GM04504 (cell line): ENCODE results near the gene TSPAN18.

Experiments
- DNase-seq: peaks from one replicate; pipeline ENCODE4 v3.0.0-alpha.2; 2012; ENCODE audit warnings: low read depth

TSPAN18 gene

GRCh38 chr11:44957776-44958564 lies 231.2 kb downstream of the TSPAN18 start:
- no peak for DNase-seq

DNA sequence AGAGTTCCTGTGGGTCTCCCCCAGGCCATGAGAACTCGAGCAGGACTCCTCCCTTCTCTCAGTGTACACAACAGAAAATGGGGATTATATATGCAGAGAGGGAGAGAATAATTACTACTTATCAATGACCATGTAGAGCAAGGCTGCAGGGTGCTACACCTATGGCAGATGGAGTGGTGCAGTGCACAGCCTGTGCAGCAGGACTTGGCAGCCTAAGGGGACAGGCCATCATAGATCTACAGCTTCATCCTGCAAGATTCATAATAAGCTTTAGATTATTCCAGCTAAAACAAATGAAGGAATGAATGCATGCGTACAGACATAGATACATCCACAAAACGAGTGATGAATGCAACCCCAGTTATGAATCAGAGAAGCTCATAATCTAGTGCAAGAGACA lies 232.3 kb downstream of the TSPAN18 start:
- DNase-seq: no peak

DNA sequence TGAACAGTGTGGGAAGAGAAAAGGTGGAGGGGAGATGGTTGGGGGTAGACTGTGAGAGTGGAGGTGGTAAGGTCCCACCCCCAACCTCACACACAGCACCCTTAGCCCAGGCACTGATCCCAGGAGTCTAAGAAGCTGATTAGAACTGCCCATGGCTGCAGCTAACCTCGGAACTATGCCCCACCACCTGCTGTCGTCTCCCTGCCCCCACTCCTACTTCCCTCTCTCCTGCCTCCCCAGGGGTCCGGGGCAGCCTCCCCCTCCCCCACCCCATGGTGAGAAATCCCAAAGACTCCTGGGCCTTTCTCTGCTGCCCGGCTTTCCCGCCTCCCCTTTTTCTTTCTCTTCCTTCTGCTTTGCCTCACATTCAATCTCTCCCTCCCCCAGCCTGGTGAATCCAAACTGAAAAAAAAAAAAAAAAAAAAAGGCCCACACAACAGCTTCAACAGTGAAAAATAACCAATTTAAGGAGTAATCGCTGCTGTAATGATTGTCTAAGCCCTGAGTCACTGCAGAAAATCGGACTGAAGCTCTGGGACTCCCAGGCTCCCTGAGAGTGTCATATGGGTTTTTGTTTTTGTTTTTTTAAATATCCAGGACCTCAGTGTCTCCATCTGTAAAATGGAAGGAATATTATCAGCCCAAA lies 233.6 kb downstream of the TSPAN18 start:
- no peak for DNase-seq

- DNase-seq: no peak
These were observed 235.7 kb downstream of the TSPAN18 start for GRCh38 chr11:44962464-44962863.

DNA sequence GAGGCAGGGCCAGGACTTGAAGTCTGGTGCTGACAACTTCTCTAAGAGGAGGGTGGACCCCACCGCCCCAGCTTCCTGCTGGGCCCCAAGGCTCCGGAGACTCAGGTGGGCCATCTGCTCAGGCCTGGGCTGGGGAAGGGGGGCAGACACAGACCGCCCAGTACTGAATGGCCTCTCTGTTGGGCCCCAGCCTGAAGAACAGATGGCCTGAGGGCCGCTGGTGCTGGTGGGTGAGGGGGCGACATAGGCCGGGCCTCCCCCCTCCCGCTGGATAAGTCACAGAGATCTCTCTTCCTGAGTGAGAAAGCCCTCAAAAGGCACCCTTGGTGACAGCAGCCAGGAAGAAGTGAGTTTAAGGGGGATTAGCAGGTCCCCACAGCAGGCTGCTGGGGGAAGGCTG lies 236.4 kb downstream of the TSPAN18 start:
- no peak for DNase-seq

DNA sequence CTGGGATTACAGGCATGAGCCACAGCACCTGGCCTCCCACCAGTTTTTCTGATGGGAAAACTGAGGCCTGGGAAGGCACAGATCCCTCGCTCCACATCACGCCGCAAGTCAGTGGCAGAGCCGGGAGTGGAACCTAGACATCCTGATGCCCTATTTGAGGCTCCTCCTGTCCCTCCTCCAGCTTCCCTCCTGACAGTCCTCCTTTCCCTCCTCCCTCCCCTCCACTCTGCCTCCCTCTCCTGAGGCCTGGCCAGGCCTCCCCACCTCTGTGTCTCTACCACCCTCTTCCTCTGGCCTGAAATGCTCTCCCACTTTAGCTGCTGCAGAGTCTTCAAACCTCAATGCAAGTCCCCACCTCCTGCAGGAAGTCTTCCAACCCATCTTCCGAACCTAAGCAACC lies 237.2 kb downstream of the TSPAN18 start:
- DNase-seq: no peak

DNA sequence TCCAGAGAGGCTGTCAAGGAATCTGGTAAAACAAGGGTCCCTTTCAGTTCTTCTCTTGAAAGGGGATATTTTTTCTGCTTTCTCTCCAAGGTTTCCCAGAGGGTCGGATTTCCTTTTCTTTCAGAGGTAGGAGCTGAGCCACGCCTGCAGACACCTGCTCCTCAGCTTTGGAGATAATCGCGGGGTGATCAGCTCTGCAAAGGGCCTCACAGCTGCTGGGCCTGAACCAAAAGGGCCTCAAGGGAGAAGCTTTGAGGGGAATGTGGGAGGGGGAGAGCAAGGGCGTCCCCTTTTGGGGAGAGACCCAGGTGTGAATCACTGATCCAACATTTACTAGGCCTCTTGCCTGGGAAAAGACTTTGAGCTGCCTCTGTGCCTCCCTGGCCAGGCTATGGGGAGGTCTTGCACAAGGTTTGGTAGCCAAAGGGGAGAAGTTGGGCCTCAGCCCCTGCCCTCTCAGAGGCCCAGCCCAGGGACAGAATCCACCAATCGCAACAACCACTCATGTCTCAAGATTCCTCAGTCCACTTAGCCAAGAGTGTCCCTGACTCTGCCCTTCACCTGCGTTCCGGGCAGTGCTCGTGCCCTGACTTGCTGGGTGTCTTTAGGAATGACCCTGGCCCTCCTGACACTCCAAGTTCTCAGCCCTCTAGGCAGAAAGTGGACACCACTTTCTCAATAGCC lies 237.9 kb downstream of the TSPAN18 start:
- no peak for DNase-seq

- no peak for DNase-seq
These were observed 239.9 kb downstream of the TSPAN18 start for GRCh38 chr11:44966694-44967093.

DNA sequence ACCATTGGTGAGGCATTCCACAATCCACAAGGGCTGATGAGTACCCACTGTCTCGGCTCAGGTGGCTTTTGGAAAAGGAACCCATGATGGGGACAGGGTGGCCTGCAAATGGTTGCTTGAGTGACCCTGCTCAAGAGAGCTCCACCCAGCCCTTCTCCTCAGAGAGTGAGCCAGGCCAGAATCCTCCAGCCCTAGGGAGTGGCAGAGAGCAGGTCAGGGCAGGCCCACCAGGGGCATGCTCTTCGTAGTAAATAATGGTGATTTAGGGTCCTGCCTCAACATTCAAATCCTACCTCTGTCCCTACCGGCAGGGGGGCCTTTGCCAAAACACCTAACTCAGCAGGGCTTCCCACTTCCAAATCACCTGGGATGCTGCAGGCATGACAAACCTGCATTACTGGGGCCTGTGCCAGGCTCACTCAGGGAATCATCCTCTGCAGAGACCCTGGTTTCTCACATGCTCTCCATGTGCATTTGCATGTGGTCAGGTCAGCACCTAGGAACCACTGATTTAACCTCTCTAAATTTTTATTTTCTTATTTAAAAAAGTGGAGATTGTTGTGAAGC lies 241.3 kb downstream of the TSPAN18 start:
- DNase-seq: no peak

DNA sequence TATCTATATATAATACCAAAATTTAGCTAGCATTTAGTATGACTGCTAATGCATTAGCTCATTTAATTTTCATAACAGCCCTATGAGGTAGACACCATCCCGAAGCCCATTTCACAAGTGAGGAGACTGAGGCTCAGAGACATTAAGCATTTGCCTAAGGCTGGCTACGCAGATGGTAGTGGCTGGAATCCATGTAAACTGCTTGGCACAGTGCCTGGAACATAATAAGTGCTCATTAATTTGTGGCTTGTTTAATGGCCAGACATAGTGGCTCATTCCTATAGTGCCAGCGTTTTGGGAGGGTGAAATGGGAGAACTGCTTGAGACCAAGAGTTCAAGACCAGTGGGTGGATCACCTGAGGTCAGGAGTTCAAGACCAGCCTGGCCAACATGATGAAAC lies 241.7 kb downstream of the TSPAN18 start:
- no peak for DNase-seq

GRCh38 chr11:44969651-44970252 lies 243.0 kb downstream of the TSPAN18 start:
- no peak for DNase-seq

DNA sequence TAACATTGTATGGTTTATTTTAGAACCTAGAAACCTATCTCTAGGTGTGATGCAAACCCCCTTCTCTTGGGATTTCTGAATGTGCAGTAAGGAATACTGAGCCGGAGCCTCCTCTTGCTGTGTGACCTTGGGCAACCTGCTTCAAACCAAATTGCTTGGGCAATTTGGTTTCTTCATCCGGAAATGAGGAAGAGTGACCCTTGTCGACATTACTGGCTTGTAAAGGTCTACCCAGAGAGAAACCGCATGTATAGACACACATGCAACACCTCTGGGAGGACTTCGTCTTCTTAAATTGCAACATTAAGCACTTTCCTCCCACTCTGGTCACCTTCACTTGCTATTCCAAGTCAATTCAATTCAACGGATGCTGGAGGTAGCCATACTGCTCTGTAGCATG lies 243.5 kb downstream of the TSPAN18 start:
- no peak for DNase-seq

DNA sequence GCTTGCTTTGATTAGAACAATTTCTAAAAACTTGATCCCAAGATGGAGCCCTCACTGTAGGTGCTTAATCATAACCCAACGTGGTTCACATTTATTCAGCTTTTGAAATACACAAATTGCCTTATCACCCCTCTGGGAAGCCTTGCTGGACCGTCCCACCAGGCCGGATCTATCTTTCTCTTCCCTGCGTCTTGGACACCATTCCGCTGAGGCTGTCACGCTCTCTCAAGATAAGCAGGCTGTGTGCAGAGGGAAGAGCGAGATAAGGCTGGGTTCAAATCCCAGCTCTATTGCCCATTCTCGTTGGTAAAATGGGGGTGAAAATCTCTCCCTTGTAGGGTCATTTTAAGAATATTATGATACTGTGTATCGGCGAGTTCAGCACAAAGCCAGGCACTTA lies 244.4 kb downstream of the TSPAN18 start:
- no peak for DNase-seq

DNA sequence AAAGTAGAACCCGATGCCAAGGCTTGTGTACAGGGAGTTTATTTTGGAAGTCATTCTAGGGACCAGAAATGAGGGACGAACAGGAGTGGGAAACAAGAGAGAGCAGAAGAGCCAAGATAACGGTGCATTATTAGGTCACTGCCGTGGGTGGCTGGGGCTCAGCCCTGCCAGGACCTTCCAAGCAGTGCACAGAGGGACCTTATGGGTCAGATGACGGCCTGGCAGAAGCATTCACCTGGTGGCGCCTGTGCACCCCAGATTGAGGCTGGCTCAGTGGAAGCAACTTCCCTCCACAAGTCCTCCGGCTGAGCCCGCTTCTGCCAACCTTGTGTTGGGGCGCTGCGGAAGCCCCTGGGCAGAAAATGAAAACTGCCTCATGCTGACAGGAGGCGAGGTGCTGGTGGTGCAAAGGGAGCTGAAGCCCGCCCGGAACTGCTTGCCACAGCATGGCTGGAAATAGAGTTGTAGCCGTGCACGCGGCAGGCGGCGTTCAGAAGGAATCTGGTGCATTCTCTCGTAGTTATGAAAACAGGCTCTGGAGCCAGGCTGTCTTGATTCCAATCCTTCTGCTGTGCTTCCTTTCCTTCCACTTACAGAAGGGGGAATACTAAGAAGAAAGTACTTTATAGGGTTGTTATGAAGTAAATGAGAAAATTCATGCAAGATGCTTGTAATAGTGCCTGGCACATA lies 246.1 kb downstream of the TSPAN18 start:
- no peak for DNase-seq

DNA sequence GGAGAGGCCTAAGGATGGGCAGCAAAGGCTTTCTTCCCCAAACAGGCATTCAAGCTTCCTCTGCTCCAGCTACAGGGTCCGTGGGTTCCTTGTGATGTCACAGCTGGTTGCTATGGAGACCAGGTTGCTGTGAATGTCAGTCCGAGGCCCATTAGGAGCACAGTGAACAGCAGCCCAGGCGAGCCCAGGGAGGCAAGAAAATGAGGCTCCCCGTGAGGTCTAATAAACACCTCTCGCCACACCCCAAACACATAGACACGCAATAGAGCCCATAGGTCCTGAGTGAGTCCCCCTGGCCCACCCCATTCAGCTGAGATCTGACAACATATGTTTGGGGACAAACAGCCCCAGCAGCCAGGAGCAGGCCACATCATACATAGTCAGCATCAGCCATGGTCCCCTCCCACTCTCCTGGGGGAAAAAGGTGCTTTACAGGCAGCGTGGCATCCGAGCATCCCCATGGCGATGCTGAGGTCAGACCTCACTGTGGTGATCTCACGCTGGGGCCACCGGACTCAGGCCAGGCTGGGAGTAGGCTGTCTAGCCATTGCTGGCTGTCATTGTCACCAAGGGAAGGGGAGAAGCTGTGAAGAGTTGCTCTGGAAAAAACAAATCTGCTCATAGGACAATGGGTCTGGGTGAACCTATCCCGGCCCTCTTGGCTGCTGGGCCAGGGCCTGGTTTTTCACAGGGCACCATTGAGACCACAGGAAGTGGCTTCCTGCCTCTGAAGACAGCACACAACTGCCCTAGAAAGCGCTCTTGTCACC lies 247.1 kb downstream of the TSPAN18 start:
- no peak for DNase-seq

DNA sequence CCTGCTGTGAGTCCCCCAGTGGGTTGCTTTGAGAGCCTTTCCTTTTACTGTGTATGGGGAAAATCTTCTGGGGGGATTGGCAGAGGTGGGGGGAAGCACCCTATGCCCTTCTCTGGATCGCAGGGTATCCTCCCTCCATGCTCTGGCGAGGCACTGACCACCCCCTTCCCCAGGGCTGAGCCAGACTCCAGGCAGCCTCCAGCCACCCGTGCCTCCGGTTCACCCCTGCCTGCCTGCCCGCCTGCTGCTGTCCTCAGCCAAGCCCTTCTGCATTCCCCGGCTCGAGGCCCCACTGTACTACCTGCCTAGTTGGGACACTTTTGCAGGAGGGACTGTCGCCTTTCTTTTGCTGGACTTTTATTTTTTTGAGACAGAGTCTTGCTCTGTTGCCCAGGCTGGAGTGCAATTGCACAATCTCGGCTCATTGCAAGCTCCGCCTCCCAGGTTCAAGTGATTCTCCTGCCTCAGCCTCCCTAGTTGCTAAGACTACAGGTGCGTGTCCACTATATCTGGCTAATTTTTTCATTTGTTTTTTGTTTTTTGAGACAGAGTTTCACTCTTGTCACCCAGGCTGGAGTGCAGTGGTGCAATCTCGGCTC lies 247.7 kb downstream of the TSPAN18 start:
- no peak for DNase-seq

DNA sequence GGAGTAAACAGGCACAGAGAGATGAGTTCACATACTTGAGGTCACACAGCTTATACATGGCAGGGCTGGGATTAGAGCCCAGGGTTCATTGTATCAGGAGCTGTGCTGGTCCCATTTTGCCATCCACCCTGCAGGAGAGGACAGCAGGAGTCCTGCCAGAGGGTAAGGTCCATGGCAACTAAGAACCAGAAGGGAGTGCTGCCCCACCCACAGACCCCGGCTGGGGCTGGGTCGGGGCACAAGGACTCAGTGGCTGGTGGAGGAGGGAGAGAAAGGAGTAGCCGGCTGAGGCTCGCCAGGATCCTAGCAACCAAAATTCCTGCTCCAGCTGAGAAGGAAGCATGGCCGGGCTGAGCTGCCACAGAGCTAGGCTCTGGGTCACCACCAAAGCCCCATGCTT lies 249.8 kb downstream of the TSPAN18 start:
- DNase-seq: no peak

DNA sequence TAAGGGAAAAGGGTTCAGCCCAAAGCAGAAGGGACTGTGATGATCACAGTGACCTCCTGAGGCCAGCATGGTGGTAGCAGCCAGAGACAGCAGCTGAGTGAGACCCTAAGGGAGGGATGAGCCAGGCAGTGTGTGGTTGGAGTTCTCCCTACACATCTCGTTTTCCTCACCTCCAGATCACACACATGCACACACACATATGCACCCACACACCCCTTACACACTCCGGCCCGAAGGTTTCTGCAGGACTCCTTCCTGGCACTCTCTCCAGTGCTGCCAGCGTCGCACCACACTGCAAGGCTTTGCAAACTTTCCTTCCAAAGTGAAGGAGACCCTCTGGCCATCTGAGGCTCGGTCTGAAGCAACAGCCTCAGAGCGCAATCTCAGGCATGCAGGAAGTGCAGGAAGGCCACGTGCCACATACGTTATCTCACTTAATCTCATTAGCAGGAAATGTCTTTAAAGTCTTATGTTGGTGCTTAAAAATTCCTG lies 250.8 kb downstream of the TSPAN18 start:
- no peak for DNase-seq

DNA sequence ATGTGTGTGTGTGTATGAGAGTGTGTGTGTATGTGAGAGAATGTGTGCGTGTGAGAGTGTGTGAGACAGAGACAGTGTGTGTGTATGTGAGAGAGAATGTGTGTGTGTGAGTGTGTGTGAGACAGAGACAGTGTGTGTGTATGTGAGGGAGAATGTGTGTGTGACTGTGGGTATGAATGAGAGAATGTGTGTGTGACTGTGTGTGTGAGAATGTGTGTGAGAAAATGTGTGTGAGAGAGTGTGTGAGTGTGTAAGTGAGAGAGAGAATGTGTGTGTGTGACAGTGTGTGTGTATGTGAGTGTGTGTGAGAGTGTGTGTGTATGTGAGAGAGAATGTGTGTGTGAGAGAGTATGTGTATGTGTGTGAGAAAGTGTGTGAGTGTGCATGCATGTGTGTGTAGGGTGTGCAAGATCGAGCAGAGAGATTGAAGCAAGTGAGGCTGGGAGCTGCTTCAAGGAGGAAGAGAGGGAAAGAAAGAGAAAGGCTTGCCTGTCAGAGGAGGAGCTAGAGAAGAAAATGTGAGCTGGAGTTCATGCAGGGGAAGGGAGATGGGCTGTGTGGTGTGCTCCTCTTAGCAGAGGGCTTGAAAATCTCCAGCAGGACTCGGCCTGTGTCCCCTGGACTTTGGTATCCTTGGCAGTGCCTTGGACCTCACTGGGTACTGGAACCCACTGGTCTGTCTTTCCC lies 251.7 kb downstream of the TSPAN18 start:
- DNase-seq: no peak

DNA sequence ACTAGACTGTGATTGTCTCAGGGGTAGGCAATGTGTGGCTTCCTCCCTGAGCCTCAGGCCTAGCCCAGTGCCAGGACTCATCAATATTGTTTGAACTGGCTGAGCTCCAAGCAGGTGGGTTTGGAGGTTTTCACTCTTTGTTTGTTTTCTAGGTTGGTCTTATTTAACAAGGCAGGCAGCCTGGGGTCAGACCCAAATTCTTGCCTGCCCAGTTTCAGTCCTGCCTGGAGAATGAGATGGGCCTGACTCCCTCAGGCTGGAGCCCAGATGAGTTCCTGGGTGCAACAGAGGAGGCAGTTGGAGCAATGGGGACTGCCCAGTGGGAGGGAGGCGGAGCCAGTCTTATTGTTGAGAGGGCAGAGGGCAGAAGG lies 252.2 kb downstream of the TSPAN18 start:
- DNase-seq: no peak
